ENCODE data around the gene LONP1.
"Not testable (repeated sequence)": the region's sequence is repeated elsewhere in the genome, so short reads cannot be mapped to it uniquely, and the experiment has no call there.

The LONP1 gene

GRCh38 chr19:5693195-5694166 is 26.5 kb downstream of the LONP1 start:
- Mint-ChIP-seq H3K36me3 (peaks cover 41% of the 10 kb centered on the region), H3K27ac (no peak overlapping the region), H3K9me3 (no peaks in the 10 kb centered on the region), H3K27me3 (peaks cover 8% of the 10 kb centered on the region), H3K4me3 (no peak overlapping the region), H3K4me1 (peaks cover 29% of the 10 kb centered on the region)
- DNase-seq: no peak
- CTCF ChIA-PET: no interaction called here

- no peak for DNase-seq
- peaks cover 41% of the 10 kb centered on the region for H3K36me3 Mint-ChIP-seq
- H3K4me3 Mint-ChIP-seq: peak overlapping the region; percentile 95
- H3K9me3 Mint-ChIP-seq: no peaks in the 10 kb centered on the region
- peak overlapping the region; percentile 55 for H3K27ac Mint-ChIP-seq
- peaks cover 8% of the 10 kb centered on the region for H3K27me3 Mint-ChIP-seq
- H3K4me1 Mint-ChIP-seq: peaks cover 34% of the 10 kb centered on the region
- CTCF ChIA-PET: no interaction called here
Measured at GRCh38 chr19:5692723-5693194, 27.2 kb downstream of the LONP1 start.

GRCh38 chr19:5691822-5692722 is 27.9 kb downstream of the LONP1 start:
- Mint-ChIP-seq H3K27me3 (peaks cover 8% of the 10 kb centered on the region), H3K9me3 (no peaks in the 10 kb centered on the region), H3K27ac (peak overlapping the region; percentile 64), H3K36me3 (peaks cover 39% of the 10 kb centered on the region), H3K4me1 (peaks cover 34% of the 10 kb centered on the region), H3K4me3 (peak overlapping the region; percentile 95)
- CTCF ChIA-PET: interaction anchor here (1.1 to 3.3 kb wide), 4 partner anchors 20 to 136 kb away, joined by 3 to 19 read pairs (median 8); partner anchors contain the start of genes CATSPERD and LONP1
- DNase-seq: no peak

DNA sequence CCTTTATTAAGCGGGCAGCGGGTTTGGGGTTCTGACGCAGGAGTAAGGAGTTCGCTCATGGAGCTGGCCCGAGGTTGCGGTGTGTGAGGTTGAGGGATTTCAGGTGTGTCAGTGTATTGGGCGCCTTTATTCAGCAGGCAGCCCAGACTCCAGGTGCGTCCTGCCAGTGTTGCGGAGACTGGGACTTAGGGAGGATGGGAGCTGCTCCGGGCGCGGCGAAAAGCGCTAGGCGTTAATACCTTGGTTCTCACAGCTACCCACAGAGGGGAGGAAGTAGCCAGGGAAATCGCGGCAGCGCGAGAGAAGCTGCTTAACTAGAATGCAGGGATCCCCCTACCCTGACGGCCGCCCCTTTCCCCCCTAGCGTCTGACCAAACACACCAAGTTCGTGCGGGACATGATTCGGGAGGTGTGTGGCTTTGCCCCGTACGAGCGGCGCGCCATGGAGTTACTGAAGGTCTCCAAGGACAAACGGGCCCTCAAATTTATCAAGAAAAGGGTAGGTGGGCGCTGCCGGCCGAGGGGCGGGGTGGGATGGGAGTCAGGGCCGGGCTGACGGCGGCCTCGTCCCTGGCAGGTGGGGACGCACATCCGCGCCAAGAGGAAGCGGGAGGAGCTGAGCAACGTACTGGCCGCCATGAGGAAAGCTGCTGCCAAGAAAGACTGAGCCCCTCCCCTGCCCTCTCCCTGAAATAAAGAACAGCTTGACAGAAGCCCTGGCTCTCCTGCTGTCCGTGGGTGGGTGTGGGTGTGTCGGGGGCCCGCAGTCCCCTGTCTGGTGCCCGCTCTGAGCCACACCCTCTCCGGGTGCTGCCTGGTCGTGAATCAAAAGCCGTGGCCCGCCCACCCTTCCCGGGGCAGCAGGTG is 28.8 kb downstream of the LONP1 start:
- H3K4me1 Mint-ChIP-seq: peaks cover 38% of the 10 kb centered on the region
- H3K4me3 Mint-ChIP-seq: peak overlapping the region; percentile 95
- peak overlapping the region; percentile 92 for H3K27ac Mint-ChIP-seq
- DNase-seq: peak; percentile 51
- H3K36me3 Mint-ChIP-seq: peaks cover 33% of the 10 kb centered on the region
- peaks cover 12% of the 10 kb centered on the region for H3K27me3 Mint-ChIP-seq
- CTCF ChIA-PET: interaction anchor here (1.1 to 3.3 kb wide), 4 partner anchors 21 to 137 kb away, joined by 3 to 19 read pairs (median 8); partner anchors contain the start of genes CATSPERD and LONP1
- no peaks in the 10 kb centered on the region for H3K9me3 Mint-ChIP-seq

GRCh38 chr19:5690125-5690954 is 29.6 kb downstream of the LONP1 start, which contains the start of gene RPL36:
Gene RPL36, plus strand, starts transcription at chr19:5690295. Its CDS starts 213 bp downstream, at chr19:5690508.
- peaks cover 32% of the 10 kb centered on the region for H3K36me3 Mint-ChIP-seq
- peaks cover 44% of the 10 kb centered on the region for H3K4me1 Mint-ChIP-seq
- peaks cover 12% of the 10 kb centered on the region for H3K27me3 Mint-ChIP-seq
- H3K27ac Mint-ChIP-seq: peak within 1 kb of the TSS; percentile 92
- no peaks in the 10 kb centered on the region for H3K9me3 Mint-ChIP-seq
- DNase-seq: peak; percentile 99
- CTCF ChIA-PET: interaction anchor here (0.6 to 3.3 kb wide), 13 partner anchors 13 to 282 kb away, joined by 3 to 19 read pairs (median 4); partner anchors contain the start of genes CATSPERD, LONP1, SAFB and SAFB2
- peak within 1 kb of the TSS; percentile 95 for H3K4me3 Mint-ChIP-seq

- CTCF ChIA-PET: interaction anchor here (0.6 to 2.0 kb wide), 4 partner anchors 9 to 1949 kb away, joined by 3 to 11 read pairs (median 4); partner anchors contain the start of genes CATSPERD and LONP1
Measured at GRCh38 chr19:5688262-5688881, 31.6 kb downstream of the LONP1 start.

GRCh38 chr19:5687360-5688198 is 32.4 kb downstream of the LONP1 start:
- Mint-ChIP-seq H3K9me3 (no peaks in the 10 kb centered on the region), H3K36me3 (peaks cover 18% of the 10 kb centered on the region), H3K4me3 (peak overlapping the region; percentile 79), H3K27me3 (peaks cover 19% of the 10 kb centered on the region), H3K4me1 (peaks cover 37% of the 10 kb centered on the region), H3K27ac (peak overlapping the region; percentile 87)
- CTCF ChIA-PET: interaction anchor here (0.6 to 1.5 kb wide), 7 partner anchors 26 to 1950 kb away, joined by 3 to 4 read pairs (median 4); partner anchors contain the start of gene NRTN
- no peak for DNase-seq

More at GRCh38 chr19:5688262-5688881, 31.6 kb downstream of the LONP1 start:
- Mint-ChIP-seq H3K4me1 (peaks cover 44% of the 10 kb centered on the region), H3K36me3 (peaks cover 25% of the 10 kb centered on the region), H3K4me3 (peak overlapping the region; percentile 40), H3K27me3 (peaks cover 13% of the 10 kb centered on the region)
- not testable (repeated sequence) for H3K27ac Mint-ChIP-seq, H3K9me3 Mint-ChIP-seq, DNase-seq

- Mint-ChIP-seq H3K4me1 (peaks cover 35% of the 10 kb centered on the region), H3K27me3 (peaks cover 27% of the 10 kb centered on the region), H3K9me3 (no peaks in the 10 kb centered on the region), H3K4me3 (peak overlapping the region; percentile 79), H3K36me3 (peaks cover 11% of the 10 kb centered on the region), H3K27ac (peak overlapping the region; percentile 87)
- peak; percentile 99 for DNase-seq
- CTCF ChIA-PET: interaction anchor here (1.0 to 1.5 kb wide), 6 partner anchors 27 to 196 kb away, joined by 3 to 4 read pairs (median 4); partner anchors contain the start of gene NRTN
Measured at GRCh38 chr19:5686647-5687359, 33.1 kb downstream of the LONP1 start.

GRCh38 chr19:5686326-5686646 is 33.7 kb downstream of the LONP1 start:
- H3K4me1 Mint-ChIP-seq: peaks cover 40% of the 10 kb centered on the region
- H3K4me3 Mint-ChIP-seq: peak overlapping the region; percentile 79

DNA sequence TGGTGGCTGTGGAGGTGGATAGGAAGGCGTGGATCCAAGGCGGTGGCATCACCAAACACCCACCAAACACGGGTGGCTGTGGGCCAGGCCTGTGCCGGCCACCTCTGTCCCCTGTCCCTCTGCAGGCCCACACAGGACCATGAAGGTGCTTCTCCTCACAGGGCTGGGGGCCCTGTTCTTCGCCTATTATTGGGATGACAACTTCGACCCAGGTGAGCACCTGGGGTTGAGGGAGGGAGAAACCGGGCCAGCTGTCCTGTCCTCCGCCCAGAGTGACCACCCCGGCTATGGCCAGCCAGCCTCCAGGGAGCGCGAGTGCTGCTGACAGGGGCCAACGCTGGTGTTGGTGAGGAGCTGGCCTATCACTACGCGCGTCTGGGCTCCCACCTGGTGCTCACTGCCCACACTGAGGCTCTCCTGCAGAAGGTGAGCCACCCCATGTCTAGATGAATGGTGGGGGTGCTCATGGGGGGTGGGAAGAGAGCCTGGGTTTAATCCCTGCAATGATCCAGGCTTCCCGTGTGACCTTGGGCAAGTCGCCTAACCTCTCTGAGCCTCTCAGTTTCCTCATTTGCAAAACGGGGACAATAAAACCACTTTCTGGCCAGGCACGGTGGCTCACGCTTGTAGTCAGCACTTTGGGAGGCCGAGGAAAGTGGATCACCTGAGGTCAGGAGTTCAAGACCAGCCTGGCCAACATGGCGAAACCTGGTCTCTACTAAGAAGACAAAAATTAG is 35.1 kb downstream of the LONP1 start:
- CTCF ChIA-PET: no interaction called here
- H3K36me3 Mint-ChIP-seq: peaks cover under 1% of the 10 kb centered on the region
- H3K27me3 Mint-ChIP-seq: peaks cover 28% of the 10 kb centered on the region
- no peak overlapping the region for H3K27ac Mint-ChIP-seq
- peaks cover 37% of the 10 kb centered on the region for H3K4me1 Mint-ChIP-seq
- H3K9me3 Mint-ChIP-seq: no peaks in the 10 kb centered on the region
- no peak for DNase-seq
- no peak overlapping the region for H3K4me3 Mint-ChIP-seq

More at GRCh38 chr19:5686326-5686646, 33.7 kb downstream of the LONP1 start:
- peaks cover 29% of the 10 kb centered on the region for H3K27me3 Mint-ChIP-seq
- H3K36me3 Mint-ChIP-seq: peaks cover 11% of the 10 kb centered on the region
- no peak for DNase-seq
- CTCF ChIA-PET: interaction anchor here (1.0 to 1.4 kb wide), 2 partner anchors 118 to 196 kb away, joined by 3 to 4 read pairs; partner anchors contain the start of gene NRTN
- no peaks in the 10 kb centered on the region for H3K9me3 Mint-ChIP-seq
- H3K27ac Mint-ChIP-seq: peak overlapping the region; percentile 87
